ENCODE results near the gene S100A11. TPM values are rescaled to one million over a fixed set of nuclear protein-coding genes. Genes with fewer than 3 reads are reported as not detected.

The S100A11 gene
- total RNA-seq, 1 experiment from 2014 or later = 474 TPM

- no peak for DNase-seq (ENCODE audit: low read depth, low spot score)
- no TSS peak for BruUV-seq (replicated peaks)
- peak overlapping the region; percentile 99 for H3K27ac ChIP-seq (ENCODE audit: low read length)
- peaks cover 23% of the 10 kb centered on the region for H3K4me1 ChIP-seq (ENCODE audit: control insufficient read depth, insufficient read depth, low read length)
- ATAC-seq = no peak
- in situ Hi-C loops (cut with HindIII; ENCODE audit: low pct_unique_long_range_greater_than_20kb, low sequenced_read_pairs) = no loop called here
- H3K36me3 ChIP-seq (ENCODE audit: control insufficient read depth, insufficient read depth, low read length) = no peaks in the 10 kb centered on the region
- ChIA-PET POLR2A (interaction anchor here (0.7 kb wide), 1 partner anchor 115 kb away, joined by 18 read pairs; no protein-coding TSS in a partner anchor), CTCF (interaction anchor here (0.6 to 1.9 kb wide), 3 partner anchors 88 to 409 kb away, joined by 3 to 14 read pairs (median 5); no protein-coding TSS in a partner anchor)
- H3K9me3 ChIP-seq (ENCODE audit: control insufficient read depth, insufficient read depth, low read depth, low read length) = peaks cover 9% of the 10 kb centered on the region; the same call in 1 of the 2 replicates
- TF ChIP-seq CTCF (IDR thresholded peaks at IDR 0.05) = no peak
- TF ChIP-seq SIN3A (IDR thresholded peaks at IDR 0.05; ENCODE audit: borderline replicate concordance, insufficient read depth, low read depth, low read length) = no peak
- TF ChIP-seq POLR2AphosphoS5 (IDR thresholded peaks at IDR 0.05; ENCODE audit: low read depth, low read length) = no peak
- no peak for TF ChIP-seq TCF7L2 (IDR thresholded peaks at IDR 0.05; ENCODE audit: low read depth, low read length)
- TF ChIP-seq, protein P1, sequence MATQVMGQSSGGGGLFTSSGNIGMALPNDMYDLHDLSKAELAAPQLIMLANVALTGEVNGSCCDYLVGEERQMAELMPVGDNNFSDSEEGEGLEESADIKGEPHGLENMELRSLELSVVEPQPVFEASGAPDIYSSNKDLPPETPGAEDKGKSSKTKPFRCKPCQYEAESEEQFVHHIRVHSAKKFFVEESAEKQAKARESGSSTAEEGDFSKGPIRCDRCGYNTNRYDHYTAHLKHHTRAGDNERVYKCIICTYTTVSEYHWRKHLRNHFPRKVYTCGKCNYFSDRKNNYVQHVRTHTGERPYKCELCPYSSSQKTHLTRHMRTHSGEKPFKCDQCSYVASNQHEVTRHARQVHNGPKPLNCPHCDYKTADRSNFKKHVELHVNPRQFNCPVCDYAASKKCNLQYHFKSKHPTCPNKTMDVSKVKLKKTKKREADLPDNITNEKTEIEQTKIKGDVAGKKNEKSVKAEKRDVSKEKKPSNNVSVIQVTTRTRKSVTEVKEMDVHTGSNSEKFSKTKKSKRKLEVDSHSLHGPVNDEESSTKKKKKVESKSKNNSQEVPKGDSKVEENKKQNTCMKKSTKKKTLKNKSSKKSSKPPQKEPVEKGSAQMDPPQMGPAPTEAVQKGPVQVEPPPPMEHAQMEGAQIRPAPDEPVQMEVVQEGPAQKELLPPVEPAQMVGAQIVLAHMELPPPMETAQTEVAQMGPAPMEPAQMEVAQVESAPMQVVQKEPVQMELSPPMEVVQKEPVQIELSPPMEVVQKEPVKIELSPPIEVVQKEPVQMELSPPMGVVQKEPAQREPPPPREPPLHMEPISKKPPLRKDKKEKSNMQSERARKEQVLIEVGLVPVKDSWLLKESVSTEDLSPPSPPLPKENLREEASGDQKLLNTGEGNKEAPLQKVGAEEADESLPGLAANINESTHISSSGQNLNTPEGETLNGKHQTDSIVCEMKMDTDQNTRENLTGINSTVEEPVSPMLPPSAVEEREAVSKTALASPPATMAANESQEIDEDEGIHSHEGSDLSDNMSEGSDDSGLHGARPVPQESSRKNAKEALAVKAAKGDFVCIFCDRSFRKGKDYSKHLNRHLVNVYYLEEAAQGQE (IDR thresholded peaks at IDR 0.05; ENCODE audit: insufficient read depth in 1 of 2, low read depth in 2 of 2, low read length in 1 of 2) = no peak
- H3K27me3 ChIP-seq (ENCODE audit: control insufficient read depth, insufficient read depth, low read length) = peaks cover 8% of the 10 kb centered on the region; the same call in 1 of the 2 replicates
- intact Hi-C loops (cut with micrococcal nuclease; ENCODE audit: unreplicated experiment) = loop anchor here (5.0 kb wide), 3 partner anchors 63 to 408 kb away; no protein-coding TSS in a partner anchor
- no peak overlapping the region for H3K4me3 ChIP-seq (ENCODE audit: low read depth in 2 of 2, low read length in 2 of 2)
These were observed 12.7 kb upstream of the S100A11 start for GRCh38 chr1:152049291-152050083.

DNA sequence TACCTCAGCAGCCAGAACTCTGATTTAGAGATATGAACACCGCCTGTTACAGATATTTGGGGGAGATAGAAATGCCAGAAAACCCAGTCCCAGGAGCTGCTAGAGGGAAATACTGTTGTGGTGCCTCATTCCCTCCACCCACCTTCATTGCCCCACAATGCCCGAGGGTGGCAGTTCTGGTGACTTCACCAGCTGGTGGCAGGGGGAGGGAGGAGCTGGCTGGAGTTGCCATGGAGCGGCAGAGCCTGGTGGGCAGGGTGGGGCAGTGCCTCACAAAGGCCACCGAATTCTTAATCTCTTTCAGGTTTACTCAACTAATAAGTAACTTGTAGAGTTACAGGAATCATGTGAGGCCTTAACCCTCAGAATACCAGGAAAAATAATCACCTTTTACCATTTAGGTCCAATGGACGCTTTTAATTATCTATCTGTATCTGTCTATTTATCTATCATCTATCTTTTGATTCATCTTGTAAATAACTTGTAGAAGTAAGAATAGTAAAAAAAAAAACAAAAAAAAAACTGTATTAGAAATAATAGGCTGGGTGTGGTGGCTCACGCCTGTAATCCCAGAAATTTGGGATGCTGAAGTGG, 11.7 kb upstream of the S100A11 start:
- intact Hi-C loops (cut with micrococcal nuclease; ENCODE audit: unreplicated experiment) = no loop called here
- ATAC-seq (peak; percentile 85), DNase-seq (ENCODE audit: low read depth, low spot score) (peak; percentile 88)
- H3K4me1 ChIP-seq (ENCODE audit: control insufficient read depth, insufficient read depth, low read length) = peaks cover 23% of the 10 kb centered on the region
- TSS peak; percentile 99 for BruUV-seq (replicated peaks)
- ChIA-PET POLR2A (interaction anchor here (1.0 kb wide), 1 partner anchor 12 kb away, joined by 4 read pairs; the partner anchor contains the start of gene S100A11), CTCF (interaction anchor here (0.6 to 1.9 kb wide), 4 partner anchors 14 to 410 kb away, joined by 3 to 14 read pairs (median 4); no protein-coding TSS in a partner anchor)
- H3K27ac ChIP-seq (ENCODE audit: low read length) = peak overlapping the region; percentile 99
- peaks cover 9% of the 10 kb centered on the region; the same call in 1 of the 2 replicates for H3K9me3 ChIP-seq (ENCODE audit: control insufficient read depth, insufficient read depth, low read depth, low read length)
- H3K27me3 ChIP-seq (ENCODE audit: control insufficient read depth, insufficient read depth, low read length) = no peaks in the 10 kb centered on the region
- in situ Hi-C loops (cut with HindIII; ENCODE audit: low pct_unique_long_range_greater_than_20kb, low sequenced_read_pairs) = no loop called here
- no peak for TF ChIP-seq SIN3A (IDR thresholded peaks at IDR 0.05; ENCODE audit: borderline replicate concordance, insufficient read depth, low read depth, low read length)
- TF ChIP-seq POLR2AphosphoS5 (IDR thresholded peaks at IDR 0.05; ENCODE audit: low read depth, low read length) = peak; percentile 30; the same call in 1 of the 2 replicates
- no peaks in the 10 kb centered on the region for H3K36me3 ChIP-seq (ENCODE audit: control insufficient read depth, insufficient read depth, low read length)
- H3K4me3 ChIP-seq (ENCODE audit: low read depth in 2 of 2, low read length in 2 of 2) = peak overlapping the region; percentile 34 to 59
